A549 (cell line): ENCODE measurements around the gene HLA-DOA. TPM values are rescaled to one million over a fixed set of nuclear protein-coding genes. Genes with fewer than 3 reads are reported as not detected.

Source experiments
- ATAC-seq, 2 experiments: fragments of 200-7000 bp in 1 of 2; fragments of >200 bp in 1 of 2; cut with Nextera tagmentation in 1 of 2; cut with Tn5 transposase in 1 of 2; 3 replicates each; pipeline versions ENCODE4 v1.8.0 to v1.9.1; 2018 to 2020; ENCODE audit warnings: mild to moderate bottlenecking in 1 of 2, moderate library complexity in 1 of 2
- CTCF ChIA-PET: fragments of 300-600 bp; sonication (Branson Sonifier 250); formaldehyde crosslinking; extraction: SDS; loops from one replicate; lab custom pipeline; 2021; ENCODE audit warnings: antibody characterized with exemption, inconsistent platforms; lab: Yijun Ruan, JAX
- POLR2A ChIA-PET: fragments of 350-600 bp; formaldehyde crosslinking; extraction: SDS; loops from one replicate; lab custom pipeline; 2021; ENCODE audit warnings: antibody characterized with exemption, inconsistent platforms; lab: Yijun Ruan, JAX
- DNase-seq, 2 experiments: peaks; one replicate each; pipeline versions ENCODE4 v3.0.0 to v3.0.0-alpha.2; 2011 to 2016; ENCODE audit warnings: low read depth in 1 of 2, low spot score in 1 of 2
- FAIRE-seq: peaks from 2 replicates; lab custom pipeline; 2011; peaks lifted over from hg19 to GRCh38; lab: Jason Lieb, UNC
- H3K27ac ChIP-seq, 2 experiments: fragments of >200 bp; sonication (Bioruptor Twin); formaldehyde crosslinking; 3 replicates each; pipeline ENCODE4 v1.5.1; 2016 to 2017
- H3K4me1 ChIP-seq: fragments of >200 bp; sonication (Bioruptor Twin); formaldehyde crosslinking; 3 replicates; pipeline ENCODE4 v1.6.1; 2016
- H3K4me2 ChIP-seq: fragments of >200 bp; sonication (Bioruptor Twin); formaldehyde crosslinking; 3 replicates; pipeline ENCODE4 v1.6.1; 2016
- H3K4me3 ChIP-seq: fragments of >200 bp; sonication (Bioruptor Twin); formaldehyde crosslinking; 3 replicates; pipeline ENCODE4 v1.5.1; 2016
- H3K9me3 ChIP-seq: fragments of >200 bp; sonication (Bioruptor Twin); formaldehyde crosslinking; 3 replicates; pipeline ENCODE4 v1.6.1; 2016
- CBX2 ChIP-seq: fragments of 200-600 bp; sonication (generic); IDR thresholded peaks from 2 replicates; pipeline ENCODE4 v1.6.1; 2016; ENCODE audit warnings: low read depth, mild to moderate bottlenecking, borderline replicate concordance
- CBX8 ChIP-seq: fragments of 200-600 bp; sonication (generic); IDR thresholded peaks from 2 replicates; pipeline ENCODE4 v1.6.1; 2016
- EHF ChIP-seq: fragments of 250-450 bp; sonication (Bioruptor Pico); IDR thresholded peaks from 2 replicates; pipeline ENCODE4 v1.5.0; 2020; ENCODE audit warnings: mild to moderate bottlenecking
- EHMT2 ChIP-seq: fragments of 200-600 bp; sonication (generic); IDR thresholded peaks from 2 replicates; pipeline ENCODE4 v1.6.1; 2016; ENCODE audit warnings: antibody characterized with exemption, low read depth, mild to moderate bottlenecking, moderate library complexity
- FOXS1 ChIP-seq: fragments of 250-450 bp; sonication (Bioruptor Pico); IDR thresholded peaks from 2 replicates; pipeline ENCODE4 v1.5.0; 2020; ENCODE audit warnings: mild to moderate bottlenecking, moderate library complexity
- HEYL ChIP-seq: fragments of 250-450 bp; sonication (Bioruptor Pico); IDR thresholded peaks from 2 replicates; pipeline ENCODE4 v1.8.0; 2021; ENCODE audit warnings: mild to moderate bottlenecking, moderate library complexity
- HOXB13 ChIP-seq: fragments of 250-450 bp; sonication (Bioruptor Pico); IDR thresholded peaks from 2 replicates; pipeline ENCODE4 v1.5.0; 2020; ENCODE audit warnings: low read depth, mild to moderate bottlenecking, moderate library complexity
- HOXB5 ChIP-seq: fragments of 250-450 bp; sonication (Bioruptor Pico); IDR thresholded peaks from 2 replicates; pipeline ENCODE4 v1.5.0; 2020; ENCODE audit warnings: mild to moderate bottlenecking, moderate library complexity
- KDM1A ChIP-seq: fragments of 200-600 bp; sonication (generic); IDR thresholded peaks from 2 replicates; pipeline ENCODE4 v1.6.1; 2016; ENCODE audit warnings: low read depth, mild to moderate bottlenecking
- NFE2L2 ChIP-seq: fragments of 150-350 bp; conservative IDR thresholded peaks from 2 replicates; pipeline ENCODE4 v1.6.1; 2014; ENCODE audit warnings: low read length
- POLR2AphosphoS2 ChIP-seq: conservative IDR thresholded peaks from 2 replicates; pipeline ENCODE4 v1.6.1; 2012; ENCODE audit warnings: low read length, improper control_type of control experiment, inconsistent platforms
- RAD21 ChIP-seq, 2 experiments: fragments of >200 bp in 1 of 2; sonication (Bioruptor Twin) in 1 of 2; formaldehyde crosslinking in 1 of 2; IDR thresholded peaks in 1 of 2; conservative IDR thresholded peaks in 1 of 2; 2 replicates in 1 of 2; 3 replicates in 1 of 2; pipeline ENCODE4 v1.6.1; 2012 to 2018; ENCODE audit warnings: inconsistent platforms in 1 of 2
- RFX5 ChIP-seq: fragments of 450-650 bp; IDR thresholded peaks from 2 replicates; pipeline ENCODE4 v1.7.1; 2014; ENCODE audit warnings: antibody characterized with exemption, mild to moderate bottlenecking, moderate library complexity
- SMC3 ChIP-seq: fragments of >200 bp; sonication (Bioruptor Twin); formaldehyde crosslinking; IDR thresholded peaks from 3 replicates; pipeline ENCODE4 v1.6.1; 2018; ENCODE audit warnings: inconsistent platforms
- TP53 ChIP-seq: fragments of 250-450 bp; sonication (Bioruptor Pico); IDR thresholded peaks from 2 replicates; pipeline ENCODE4 v1.5.0; 2021; ENCODE audit warnings: mild to moderate bottlenecking, moderate library complexity
- WGBS: methylation state at CpG from one replicate; pipeline ENCODE4 v1.1.6; 2017; ENCODE audit errors: missing lambda C conversion rate; 5-methylcytosine and 5-hydroxymethylcytosine counted together
- polyA plus RNA-seq, 4 experiments: library from polyadenylated mRNA; depleted of rRNA in 3 of 4; stranded (reverse); fragments of >200 nt; fragmentation: RNase III in 1 of 4; extraction: RNeasy Plus Mini Kit Qiagen cat#74134 plus additional on column Dnase treatment in 1 of 4; gene quantifications; 2 replicates in 3 of 4; 3 replicates in 1 of 4; pipeline ENCODE4 v1.2.3, GENCODE V29; 2011 to 2017
- TF ChIP-seq, protein P1 (sequence below): fragments of >200 bp; sonication (Bioruptor Twin); formaldehyde crosslinking; IDR thresholded peaks from 2 replicates; pipeline ENCODE4 v1.6.1; 2016

The HLA-DOA gene
- polyA plus RNA-seq, 2 of the 4 experiments (the other 2 are of a cell fraction): 0.03 to 0.27 TPM

DNA sequence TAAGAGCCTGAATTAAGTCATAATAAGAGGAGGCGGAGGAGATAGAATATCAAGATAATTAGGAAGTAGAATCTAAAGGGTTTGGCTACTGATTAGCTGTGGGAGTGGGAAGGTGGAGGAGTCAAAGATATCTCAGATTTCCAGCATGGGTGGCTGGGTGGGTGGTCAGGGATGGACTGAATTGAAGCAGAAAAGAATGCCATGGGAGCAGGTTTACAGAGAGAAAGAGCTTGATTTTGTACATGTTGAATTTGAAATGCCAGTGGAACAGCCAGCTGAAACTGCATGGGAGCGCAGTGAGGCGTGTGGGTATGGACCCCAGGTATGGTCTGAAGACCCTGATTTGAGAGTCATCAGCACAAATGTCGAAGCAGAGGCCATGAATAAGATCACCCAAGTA is 55.1 kb downstream of the HLA-DOA start:
- H3K9me3 ChIP-seq: no peaks in the 10 kb centered on the region
- no peak for ATAC-seq
- TF ChIP-seq KDM1A (no peak), SMC3 (no peak), RAD21 (conservative IDR thresholded peaks at IDR 0.05 in 1 of 2, IDR thresholded peaks at IDR 0.05 in 1 of 2) (no peak), CBX8 (no peak), TP53 (no peak), FOXS1 (no peak), HOXB5 (CRISPR knock-in tag) (no peak), NFE2L2 (no peak), RFX5 (no peak), EHMT2 (no peak), POLR2AphosphoS2 (no peak), HEYL (no peak), EHF (CRISPR knock-in tag) (no peak), HOXB13 (CRISPR knock-in tag) (no peak), CBX2 (no peak)
- TF ChIP-seq, protein P1, sequence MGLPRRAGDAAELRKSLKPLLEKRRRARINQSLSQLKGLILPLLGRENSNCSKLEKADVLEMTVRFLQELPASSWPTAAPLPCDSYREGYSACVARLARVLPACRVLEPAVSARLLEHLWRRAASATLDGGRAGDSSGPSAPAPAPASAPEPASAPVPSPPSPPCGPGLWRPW: no peak
- DNase-seq: no peak
- ChIA-PET CTCF (interaction anchor here (1.0 to 5.2 kb wide), 14 partner anchors 13 to 294 kb away, joined by 3 to 40 read pairs (median 10); partner anchors contain the start of genes BRD2 and TAP2), POLR2A (interaction anchor here (4.0 kb wide), 1 partner anchor 18 kb away, joined by 29 read pairs; no protein-coding TSS in a partner anchor)
- peaks cover 5% of the 10 kb centered on the region; the same call in 1 of the 3 replicates for H3K4me1 ChIP-seq
- no peak for FAIRE-seq
- no peak overlapping the region for H3K4me3 ChIP-seq
- H3K27ac ChIP-seq: no peak overlapping the region
- WGBS: 78% methylated on average over 4 of the region's 4 CpGs
- no peak overlapping the region for H3K4me2 ChIP-seq

Other genes starting within 250 kb of the HLA-DOA start
- not detected in 2 replicates for gene HLA-DQB2, start 246.1 kb downstream of the HLA-DOA start, polyA plus RNA-seq (2011; rRNA removed)
- gene HLA-DQB2, start 246.1 kb downstream of the HLA-DOA start, polyA plus RNA-seq (2017; fragmentation: RNase III; extraction: RNeasy Plus Mini Kit Qiagen cat#74134 plus additional on column Dnase treatment): not detected in 3 replicates
- gene HLA-DOB, start 192.6 kb downstream of the HLA-DOA start, polyA plus RNA-seq (2011; rRNA removed): 0.10 and 0.11 TPM in 2 replicates
- 0.07 to 0.12 TPM (median 0.08 TPM) in 3 replicates for gene HLA-DOB, start 192.6 kb downstream of the HLA-DOA start, polyA plus RNA-seq (2017; fragmentation: RNase III; extraction: RNeasy Plus Mini Kit Qiagen cat#74134 plus additional on column Dnase treatment)
- gene TAP2, start 170.9 kb downstream of the HLA-DOA start, polyA plus RNA-seq (2011; rRNA removed): 11.4 and 12.1 TPM in 2 replicates
- gene TAP2, start 170.9 kb downstream of the HLA-DOA start, polyA plus RNA-seq (2017; fragmentation: RNase III; extraction: RNeasy Plus Mini Kit Qiagen cat#74134 plus additional on column Dnase treatment): 15.9 to 18.4 TPM (median 16.5 TPM) in 3 replicates
- gene PSMB8, start 165.5 kb downstream of the HLA-DOA start, polyA plus RNA-seq (2011; rRNA removed): 18.7 and 20.2 TPM in 2 replicates
- 14.6 to 16.6 TPM (median 15.9 TPM) in 3 replicates for gene PSMB8, start 165.5 kb downstream of the HLA-DOA start, polyA plus RNA-seq (2017; fragmentation: RNase III; extraction: RNeasy Plus Mini Kit Qiagen cat#74134 plus additional on column Dnase treatment)
- gene TAP1, start 155.9 kb downstream of the HLA-DOA start, polyA plus RNA-seq (2011; rRNA removed): 21.2 and 28.2 TPM in 2 replicates
- gene TAP1, start 155.9 kb downstream of the HLA-DOA start, polyA plus RNA-seq (2017; fragmentation: RNase III; extraction: RNeasy Plus Mini Kit Qiagen cat#74134 plus additional on column Dnase treatment): 19.0 to 25.8 TPM (median 21.4 TPM) in 3 replicates
- 11.7 and 12.5 TPM in 2 replicates for gene PSMB9, start 155.4 kb downstream of the HLA-DOA start, polyA plus RNA-seq (2011; rRNA removed)
- gene PSMB9, start 155.4 kb downstream of the HLA-DOA start, polyA plus RNA-seq (2017; fragmentation: RNase III; extraction: RNeasy Plus Mini Kit Qiagen cat#74134 plus additional on column Dnase treatment): 9.2 to 18.9 TPM (median 12.0 TPM) in 3 replicates
- 14.3 and 21.6 TPM in 2 replicates for gene HLA-DMB, start 68.6 kb downstream of the HLA-DOA start, polyA plus RNA-seq (2011; rRNA removed)
- 2.1 to 3.7 TPM (median 3.0 TPM) in 3 replicates for gene HLA-DMB, start 68.6 kb downstream of the HLA-DOA start, polyA plus RNA-seq (2017; fragmentation: RNase III; extraction: RNeasy Plus Mini Kit Qiagen cat#74134 plus additional on column Dnase treatment)
- gene HLA-DMA, start 56.5 kb downstream of the HLA-DOA start, polyA plus RNA-seq (2011; rRNA removed): 5.6 and 7.0 TPM in 2 replicates
- gene HLA-DMA, start 56.5 kb downstream of the HLA-DOA start, polyA plus RNA-seq (2017; fragmentation: RNase III; extraction: RNeasy Plus Mini Kit Qiagen cat#74134 plus additional on column Dnase treatment): 2.5 to 2.8 TPM (median 2.5 TPM) in 3 replicates
- gene BRD2, start 41.0 kb downstream of the HLA-DOA start, polyA plus RNA-seq (2011; rRNA removed): 136 and 153 TPM in 2 replicates
- gene BRD2, start 41.0 kb downstream of the HLA-DOA start, polyA plus RNA-seq (2017; fragmentation: RNase III; extraction: RNeasy Plus Mini Kit Qiagen cat#74134 plus additional on column Dnase treatment): 92.1 to 93.6 TPM (median 92.5 TPM) in 3 replicates
- not detected in 2 replicates for gene HLA-DPA1, start 64.1 kb upstream of the HLA-DOA start, polyA plus RNA-seq (2011; rRNA removed)
- 0.09 TPM in 1 of 3 replicates, not detected in the others for gene HLA-DPA1, start 64.1 kb upstream of the HLA-DOA start, polyA plus RNA-seq (2017; fragmentation: RNase III; extraction: RNeasy Plus Mini Kit Qiagen cat#74134 plus additional on column Dnase treatment)
- not detected in 2 replicates for gene HLA-DPB1, start 66.4 kb upstream of the HLA-DOA start, polyA plus RNA-seq (2011; rRNA removed)
- not detected in 3 replicates for gene HLA-DPB1, start 66.4 kb upstream of the HLA-DOA start, polyA plus RNA-seq (2017; fragmentation: RNase III; extraction: RNeasy Plus Mini Kit Qiagen cat#74134 plus additional on column Dnase treatment)
- gene COL11A2, start 182.9 kb upstream of the HLA-DOA start, polyA plus RNA-seq (2011; rRNA removed): 0.66 and 0.73 TPM in 2 replicates
- gene COL11A2, start 182.9 kb upstream of the HLA-DOA start, polyA plus RNA-seq (2017; fragmentation: RNase III; extraction: RNeasy Plus Mini Kit Qiagen cat#74134 plus additional on column Dnase treatment): 0.93 to 1.3 TPM (median 1.1 TPM) in 3 replicates
- 15.6 and 21.1 TPM in 2 replicates for gene RXRB, start 191.1 kb upstream of the HLA-DOA start, polyA plus RNA-seq (2011; rRNA removed)
- gene RXRB, start 191.1 kb upstream of the HLA-DOA start, polyA plus RNA-seq (2017; fragmentation: RNase III; extraction: RNeasy Plus Mini Kit Qiagen cat#74134 plus additional on column Dnase treatment): 19.1 to 21.3 TPM (median 20.3 TPM) in 3 replicates
- gene SLC39A7, start 191.3 kb upstream of the HLA-DOA start, polyA plus RNA-seq (2011; rRNA removed): 59.0 and 66.5 TPM in 2 replicates
- 104 to 125 TPM (median 122 TPM) in 3 replicates for gene SLC39A7, start 191.3 kb upstream of the HLA-DOA start, polyA plus RNA-seq (2017; fragmentation: RNase III; extraction: RNeasy Plus Mini Kit Qiagen cat#74134 plus additional on column Dnase treatment)
- 15.9 and 16.5 TPM in 2 replicates for gene HSD17B8, start 195.1 kb upstream of the HLA-DOA start, polyA plus RNA-seq (2011; rRNA removed)
- gene HSD17B8, start 195.1 kb upstream of the HLA-DOA start, polyA plus RNA-seq (2017; fragmentation: RNase III; extraction: RNeasy Plus Mini Kit Qiagen cat#74134 plus additional on column Dnase treatment): 9.3 to 9.6 TPM (median 9.5 TPM) in 3 replicates
- gene RING1, start 198.9 kb upstream of the HLA-DOA start, polyA plus RNA-seq (2011; rRNA removed): 12.7 and 14.6 TPM in 2 replicates
- gene RING1, start 198.9 kb upstream of the HLA-DOA start, polyA plus RNA-seq (2017; fragmentation: RNase III; extraction: RNeasy Plus Mini Kit Qiagen cat#74134 plus additional on column Dnase treatment): 31.4 to 39.0 TPM (median 35.0 TPM) in 3 replicates